GM23248 (cell line): ENCODE measurements around the gene RIN1.

Source experiments
- EZH2 ChIP-seq: fragments of 200-600 bp; sonication (generic); IDR thresholded peaks from 2 replicates; pipeline ENCODE4 v1.6.1; 2018; ENCODE audit warnings: antibody characterized with exemption, mild to moderate bottlenecking; ENCODE audit not compliant: insufficient read depth, poor library complexity, severe bottlenecking
- EZH2phosphoT487 ChIP-seq: fragments of 200-600 bp; sonication (generic); IDR thresholded peaks from 2 replicates; pipeline ENCODE4 v1.6.1; 2018; ENCODE audit warnings: antibody characterized with exemption, moderate library complexity, mild to moderate bottlenecking, low read depth; ENCODE audit not compliant: insufficient read depth

GRCh38 chr11:66324664-66325063, 11.6 kb downstream of the RIN1 start:
- TF ChIP-seq EZH2, result no peak
- no peak for TF ChIP-seq EZH2phosphoT487
